Gastrocnemius medialis (tissue), 4 donors: ENCODE data around the gene MAPKAP1. TPM values are rescaled to one million over a fixed set of nuclear protein-coding genes. Genes with fewer than 3 reads are reported as not detected.

Source experiments
- ATAC-seq, 2 donors: fragments of 150-250 bp; one replicate each; pipeline ENCODE4 v1.9.1; 2016
- DNase-seq, 2 donors: peaks; one replicate each; pipeline ENCODE4 v3.0.0-alpha.2; 2019
- H3K27ac ChIP-seq, 4 donors: fragments of 200-600 bp; sonication (generic); 1 replicate in 1 of 4; 2 replicates in 3 of 4; pipeline ENCODE4 v1.5.1; 2016 to 2018; ENCODE audit warnings: mild to moderate bottlenecking in 2 of 4, moderate library complexity in 1 of 4
- H3K27me3 ChIP-seq, 3 donors: fragments of 200-600 bp; sonication (generic) in 2 of 3; 1 replicate in 1 of 3; 2 replicates in 2 of 3; pipeline versions ENCODE4 v1.5.1 to v1.6.0; 2016 to 2019; ENCODE audit warnings: mild to moderate bottlenecking in 1 of 3, moderate library complexity in 1 of 3
- H3K36me3 ChIP-seq, 2 donors: fragments of 200-600 bp; sonication (generic) in 1 of 2; one replicate each; pipeline ENCODE4 v1.5.1; 2017 to 2018
- H3K4me1 ChIP-seq, 2 donors: fragments of 200-600 bp; sonication (generic) in 1 of 2; one replicate each; pipeline ENCODE4 v1.5.1; 2016 to 2017; ENCODE audit warnings: mild to moderate bottlenecking in 2 of 2
- H3K4me3 ChIP-seq, 4 donors: fragments of 200-600 bp; sonication (generic) in 3 of 4; 1 replicate in 1 of 4; 2 replicates in 3 of 4; pipeline ENCODE4 v1.5.1; 2016 to 2019; ENCODE audit warnings: mild to moderate bottlenecking in 2 of 4
- H3K9me3 ChIP-seq, 3 donors: fragments of 200-600 bp; sonication (generic) in 2 of 3; 1 replicate in 1 of 3; 2 replicates in 2 of 3; pipeline ENCODE4 v1.5.1; 2016 to 2019
- CTCF ChIP-seq, 5 experiments: fragments of 450-650 bp in 3 of 5; fragments of 200-600 bp in 2 of 5; sonication (generic) in 2 of 5; IDR thresholded peaks in 4 of 5; conservative IDR thresholded peaks in 1 of 5; 1 replicate in 4 of 5; 2 replicates in 1 of 5; pipeline ENCODE4 v1.5.1; 2016 to 2019; ENCODE audit warnings: antibody characterized with exemption in 5 of 5, mild to moderate bottlenecking in 3 of 5, moderate library complexity in 3 of 5
- POLR2A ChIP-seq, 2 donors: fragments of 450-650 bp; IDR thresholded peaks; one replicate each; pipeline ENCODE4 v1.6.1; 2017; ENCODE audit warnings: antibody characterized with exemption in 2 of 2, mild to moderate bottlenecking in 2 of 2, moderate library complexity in 2 of 2
- in situ Hi-C, 4 donors: fragments of 200-750 bp; cut with MboI; loops; one replicate each; pipeline versions ENCODE4 v1.15.0 to v1.8.0; 2017; ENCODE audit warnings: low sequenced_read_pairs in 4 of 4
- intact Hi-C: fragments of 100-400 bp; cut with DNase I; formaldehyde crosslinking; loops from one replicate; pipeline ENCODE4 v1.15.1; 2023; ENCODE audit warnings: low total_unique reads
- total RNA-seq, 4 donors: library from RNA; depleted of rRNA; stranded (reverse); fragments of >200 nt; gene quantifications; one replicate each; pipeline versions ENCODE4 v1.1.0 to v1.2.3, GENCODE V29; 2016

The MAPKAP1 gene
- total RNA-seq, 4 donors from 2014 or later = 58.2 to 123 (median 104) TPM

DNA sequence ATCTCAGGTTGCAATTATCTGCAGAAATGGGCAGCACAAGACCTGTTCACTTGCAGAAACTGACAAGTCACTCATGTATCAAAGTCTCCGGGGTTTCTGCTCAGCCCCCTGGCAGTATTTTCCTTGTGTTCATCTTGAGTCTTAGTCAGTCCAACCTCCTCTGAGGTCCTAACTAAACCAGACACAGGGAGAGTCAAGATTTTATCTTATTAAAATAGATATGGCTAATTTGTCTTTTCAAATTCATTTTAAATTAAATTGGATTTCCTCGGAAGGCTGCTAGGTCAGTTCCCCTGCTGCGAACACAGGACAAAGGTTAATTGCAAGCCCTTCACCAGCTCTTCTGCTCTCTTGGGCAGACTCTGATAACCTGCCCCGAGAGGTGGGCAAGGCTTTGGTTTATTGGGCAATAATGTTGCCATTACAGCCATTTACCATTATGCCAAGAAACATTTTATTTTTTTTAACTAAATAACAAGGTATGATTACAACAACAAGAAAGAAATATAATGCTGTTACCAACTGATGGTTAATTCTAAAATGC, 103.5 kb downstream of the MAPKAP1 start:
- intact Hi-C loops (no loop called here), in situ Hi-C loops (no loop called here)
- H3K9me3 ChIP-seq = no peaks in the 10 kb centered on the region
- TF ChIP-seq CTCF (IDR thresholded peaks at IDR 0.05 in 4 of 5, conservative IDR thresholded peaks at IDR 0.05 in 1 of 5) = no peak
- no peak for TF ChIP-seq POLR2A (IDR thresholded peaks at IDR 0.05)
- H3K4me3 ChIP-seq = no peak overlapping the region
- DNase-seq (no peak), ATAC-seq (no peak)
- peaks cover 0 to 6% of the 10 kb centered on the region in 2 donors for H3K4me1 ChIP-seq
- H3K27me3 ChIP-seq = no peaks in the 10 kb centered on the region
- no peaks in the 10 kb centered on the region for H3K36me3 ChIP-seq
- no peak overlapping the region for H3K27ac ChIP-seq

DNA sequence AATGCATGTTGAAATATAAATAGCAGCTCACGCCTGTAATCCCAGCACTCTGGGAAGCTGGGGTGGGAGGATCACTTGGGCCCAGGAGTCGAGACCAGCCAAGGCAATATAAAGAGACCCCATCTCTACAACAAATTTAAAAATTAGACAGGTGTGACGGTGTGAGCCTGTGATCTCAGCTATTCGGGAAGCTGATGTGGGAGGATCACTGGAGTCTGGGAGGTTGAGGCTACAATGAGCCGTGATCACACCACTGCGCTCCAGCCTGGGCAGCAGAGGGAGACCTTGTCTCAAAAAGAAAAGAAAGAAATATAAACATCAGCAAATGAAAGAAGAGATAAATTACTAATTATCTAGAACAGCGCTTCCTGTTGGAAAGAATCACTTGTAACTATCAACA, 105.0 kb downstream of the MAPKAP1 start:
- H3K4me3 ChIP-seq = no peak overlapping the region
- intact Hi-C loops (no loop called here), in situ Hi-C loops (no loop called here)
- peaks cover 0 to 4% of the 10 kb centered on the region in 2 donors for H3K4me1 ChIP-seq
- H3K27me3 ChIP-seq = no peaks in the 10 kb centered on the region
- no peak for ATAC-seq
- H3K9me3 ChIP-seq = no peaks in the 10 kb centered on the region
- H3K36me3 ChIP-seq = no peaks in the 10 kb centered on the region
- no peak for DNase-seq
- TF ChIP-seq POLR2A (IDR thresholded peaks at IDR 0.05) (no peak), CTCF (IDR thresholded peaks at IDR 0.05 in 4 of 5, conservative IDR thresholded peaks at IDR 0.05 in 1 of 5) (no peak)
- no peak overlapping the region for H3K27ac ChIP-seq

GRCh38 chr9:125600194-125600593, 106.8 kb downstream of the MAPKAP1 start:
- H3K4me1 ChIP-seq = no peaks in the 10 kb centered on the region
- H3K36me3 ChIP-seq = no peaks in the 10 kb centered on the region
- H3K27me3 ChIP-seq = no peaks in the 10 kb centered on the region
- in situ Hi-C loops (no loop called here), intact Hi-C loops (no loop called here)
- DNase-seq = no peak
- ATAC-seq = no peak
- TF ChIP-seq CTCF (IDR thresholded peaks at IDR 0.05 in 4 of 5, conservative IDR thresholded peaks at IDR 0.05 in 1 of 5) (no peak), POLR2A (IDR thresholded peaks at IDR 0.05) (no peak)
- no peak overlapping the region for H3K4me3 ChIP-seq
- H3K9me3 ChIP-seq = no peaks in the 10 kb centered on the region
- H3K27ac ChIP-seq = no peak overlapping the region

- Histone ChIP-seq H3K9me3 (no peaks in the 10 kb centered on the region), H3K36me3 (no peaks in the 10 kb centered on the region), H3K4me3 (no peak overlapping the region), H3K4me1 (no peaks in the 10 kb centered on the region), H3K27me3 (no peaks in the 10 kb centered on the region), H3K27ac (no peak overlapping the region)
- no peak for TF ChIP-seq CTCF (IDR thresholded peaks at IDR 0.05 in 4 of 5, conservative IDR thresholded peaks at IDR 0.05 in 1 of 5)
- ATAC-seq (no peak), DNase-seq (no peak)
- intact Hi-C loops = no loop called here
- in situ Hi-C loops = no loop called here
These were observed 112.8 kb downstream of the MAPKAP1 start for GRCh38 chr9:125594223-125594610.

GRCh38 chr9:125593581-125594222, 113.3 kb downstream of the MAPKAP1 start:
- H3K4me1 ChIP-seq = peaks cover 0 to 2% of the 10 kb centered on the region in 2 donors
- DNase-seq = no peak
- in situ Hi-C loops = no loop called here
- no peak for TF ChIP-seq POLR2A (IDR thresholded peaks at IDR 0.05)
- no peak overlapping the region for H3K4me3 ChIP-seq
- no peak overlapping the region for H3K27ac ChIP-seq
- H3K36me3 ChIP-seq = no peaks in the 10 kb centered on the region
- H3K27me3 ChIP-seq = no peaks in the 10 kb centered on the region
- no peaks in the 10 kb centered on the region for H3K9me3 ChIP-seq
- no peak for ATAC-seq
- intact Hi-C loops = no loop called here
